ENCODE results near the gene WFDC8.

GRCh38 chr20:45545351-45545750 lies 33.7 kb downstream of the WFDC8 start:
- no peak for TF ChIP-seq CTCF (conservative IDR thresholded peaks at IDR 0.05; ENCODE audit: low read depth, low read length)
- TF ChIP-seq EZH2 (IDR thresholded peaks at IDR 0.05; ENCODE audit: borderline replicate concordance, low read depth, low read length, poor library complexity, severe bottlenecking), result no peak
